HepG2 (cell line): ENCODE measurements around the gene CCDC86. TPM values are rescaled to one million over a fixed set of nuclear protein-coding genes. Genes with fewer than 3 reads are reported as not detected.

Experiments
- ATAC-seq: fragments of 200-7000 bp; cut with Tn5 transposase; 3 replicates; pipeline ENCODE4 v1.9.1; 2020; ENCODE audit warnings: mild to moderate bottlenecking, moderate library complexity
- BruUV-seq: library from RNA; stranded (reverse); fragments of 400-500 nt; replicated peaks from 2 replicates; lab custom pipeline; 2021; lab: Mats Ljungman, UMichigan
- CTCF ChIA-PET: fragments of 300-600 bp; formaldehyde crosslinking; extraction: SDS; loops from one replicate; lab custom pipeline; 2021; ENCODE audit warnings: low total read pairs, inconsistent platforms, low intra/inter-chr PET ratio; lab: Yijun Ruan, JAX
- POLR2A ChIA-PET: fragments of 350-600 bp; sonication (Branson Sonifier 250); formaldehyde crosslinking; loops from one replicate; lab custom pipeline; 2020; ENCODE audit warnings: antibody characterized with exemption, inconsistent platforms; lab: Yijun Ruan, JAX
- DNase-seq: peaks from one replicate; pipeline ENCODE4 v3.0.0-alpha.2; 2015; ENCODE audit warnings: low spot score
- FAIRE-seq: peaks from 3 replicates; lab custom pipeline; 2011; peaks lifted over from hg19 to GRCh38; lab: Jason Lieb, UNC
- H2AFZ ChIP-seq: one replicate; pipeline ENCODE4 v1.6.1; 2011; ENCODE audit warnings: low read length, inconsistent platforms
- H3K27ac ChIP-seq: fragments of 300-600 bp; 3 replicates; pipeline ENCODE4 v1.8.0; 2011; ENCODE audit warnings: mixed run types, mild to moderate bottlenecking, mixed read lengths, low read length, inconsistent platforms; ENCODE audit not compliant: insufficient read depth; ENCODE audit errors: extremely low read length
- H3K27me3 ChIP-seq, 2 experiments: fragments of 200-600 bp in 1 of 2; 2 replicates in 1 of 2; 3 replicates in 1 of 2; pipeline versions ENCODE4 v1.6.0 to v1.8.0; 2011; ENCODE audit warnings: low read length in 2 of 2, mild to moderate bottlenecking in 2 of 2, moderate library complexity in 2 of 2, inconsistent platforms in 1 of 2; ENCODE audit not compliant: insufficient read depth in 2 of 2, control insufficient read depth in 1 of 2
- H3K36me3 ChIP-seq, 2 experiments: fragments of 200-600 bp in 1 of 2; replicated peaks in 1 of 2; 2 replicates in 1 of 2; 3 replicates in 1 of 2; pipeline versions ENCODE4 v1.5.1 to v1.8.0; 2011; ENCODE audit warnings: low read length in 2 of 2, inconsistent platforms in 1 of 2; ENCODE audit not compliant: insufficient read depth in 2 of 2, control insufficient read depth in 1 of 2
- H3K4me1 ChIP-seq: 2 replicates; pipeline ENCODE4 v1.5.1; 2012; ENCODE audit warnings: low read length, inconsistent platforms; ENCODE audit not compliant: insufficient read depth
- H3K4me2 ChIP-seq: 2 replicates; pipeline ENCODE4 v1.6.0; 2011; ENCODE audit warnings: low read depth, low read length, inconsistent platforms
- H3K4me3 ChIP-seq, 3 experiments: fragments of 200-600 bp in 1 of 3; sonication (generic), shearing (Covaris generic) in 1 of 3; replicated peaks in 1 of 3; 2 replicates each; pipeline ENCODE4 v1.5.1; 2011 to 2016; ENCODE audit warnings: low read length in 3 of 3, inconsistent platforms in 2 of 3, low read depth in 2 of 3, mild to moderate bottlenecking in 2 of 3, control low read depth in 1 of 3, mixed read lengths in 1 of 3; ENCODE audit not compliant: insufficient read depth in 1 of 3
- H3K79me2 ChIP-seq: one replicate; pipeline ENCODE4 v1.6.1; 2011; ENCODE audit warnings: low read length, inconsistent platforms; ENCODE audit not compliant: insufficient read depth
- H3K9ac ChIP-seq: 2 replicates; pipeline ENCODE4 v1.6.0; 2011; ENCODE audit warnings: mild to moderate bottlenecking, low read depth, low read length, inconsistent platforms; ENCODE audit not compliant: insufficient read depth
- H3K9me3 ChIP-seq: 2 replicates; pipeline ENCODE4 v1.5.1; 2012; ENCODE audit warnings: mild to moderate bottlenecking, low read length
- H4K20me1 ChIP-seq: 2 replicates; pipeline ENCODE4 v1.6.0; 2011; ENCODE audit warnings: inconsistent platforms, mild to moderate bottlenecking, low read length, moderate library complexity; ENCODE audit not compliant: insufficient read depth
- ADNP ChIP-seq: sonication (generic); formaldehyde crosslinking; IDR thresholded peaks from 2 replicates; pipeline ENCODE4 v1.4.0; 2020; ENCODE audit warnings: missing genetic modification reagents
- ATAD3A ChIP-seq: sonication (generic); formaldehyde crosslinking; IDR thresholded peaks from 2 replicates; pipeline ENCODE4 v1.4.0; 2020; ENCODE audit warnings: missing genetic modification reagents
- ATF1 ChIP-seq: IDR thresholded peaks from 2 replicates; pipeline ENCODE4 v1.6.1; 2016; ENCODE audit warnings: mild to moderate bottlenecking, control low read depth
- CAMTA2 ChIP-seq: sonication (generic); formaldehyde crosslinking; IDR thresholded peaks from 2 replicates; pipeline ENCODE4 v1.4.0; 2020; ENCODE audit warnings: mild to moderate bottlenecking, missing genetic modification reagents, borderline replicate concordance
- CBFB ChIP-seq: sonication (generic); formaldehyde crosslinking; IDR thresholded peaks from 2 replicates; pipeline ENCODE4 v1.4.0; 2020; ENCODE audit warnings: missing genetic modification reagents
- FOSL2 ChIP-seq: sonication (generic); formaldehyde crosslinking; IDR thresholded peaks from 2 replicates; pipeline ENCODE4 v1.4.0; 2020; ENCODE audit warnings: missing genetic modification reagents
- IRF1 ChIP-seq: sonication (generic); formaldehyde crosslinking; IDR thresholded peaks from 2 replicates; pipeline ENCODE4 v1.4.0; 2020; ENCODE audit warnings: low read depth, mild to moderate bottlenecking, missing genetic modification reagents
- MTF1 ChIP-seq: sonication (generic); formaldehyde crosslinking; IDR thresholded peaks from 2 replicates; pipeline ENCODE4 v1.5.0; 2020; ENCODE audit warnings: missing genetic modification reagents
- MTF2 ChIP-seq: sonication (generic); formaldehyde crosslinking; IDR thresholded peaks from 2 replicates; pipeline ENCODE4 v1.5.0; 2020; ENCODE audit warnings: missing genetic modification reagents, borderline replicate concordance
- PLSCR1 ChIP-seq: sonication (generic); formaldehyde crosslinking; IDR thresholded peaks from 2 replicates; pipeline ENCODE4 v1.5.0; 2020; ENCODE audit warnings: missing genetic modification reagents, mild to moderate bottlenecking, borderline replicate concordance
- ZNF788 ChIP-seq: sonication (generic); formaldehyde crosslinking; IDR thresholded peaks from 2 replicates; pipeline ENCODE4 v1.5.0; 2020; ENCODE audit warnings: mild to moderate bottlenecking, missing genetic modification reagents, borderline replicate concordance
- WGBS: methylation state at CpG from one replicate; pipeline ENCODE4 v1.1.6; 2017; ENCODE audit warnings: low lambda C conversion rate; 5-methylcytosine and 5-hydroxymethylcytosine counted together
- in situ Hi-C: cut with HindIII; loops from 2 replicates; pipeline ENCODE4 v1.10.0; 2017; ENCODE audit warnings: low pct_unique_long_range_greater_than_20kb; ENCODE audit not compliant: extremely low pct_ligation_motif_present
- intact Hi-C: fragments of 100-400 bp; cut with micrococcal nuclease; formaldehyde crosslinking; loops from one replicate; pipeline ENCODE4 v1.10.0; 2022; ENCODE audit not compliant: unreplicated experiment
- polyA plus RNA-seq, 8 experiments: library from polyadenylated mRNA; depleted of rRNA in 3 of 8; stranded (reverse) in 7 of 8; unstranded in 1 of 8; fragments of >200 nt; fragmentation: Illumina TruSeq in 4 of 8; extraction: Trizol in 4 of 8; gene quantifications; 2 replicates each; pipeline versions ENCODE4 v1.2.1 to v1.2.3, GENCODE V29; 2011 to 2016; ENCODE audit warnings: low read depth in 4 of 8, missing spikeins in 1 of 8, mixed read lengths in 1 of 8; ENCODE audit not compliant: insufficient read depth in 1 of 8
- total RNA-seq, 5 experiments: library from RNA; depleted of rRNA; stranded (reverse); fragments of >200 nt; fragmentation: Illumina TruSeq; extraction: Trizol; gene quantifications; 2 replicates each; pipeline ENCODE4 v1.2.3, GENCODE V29; 2016; ENCODE audit warnings: low read depth in 1 of 5
- TF ChIP-seq, protein P1 (sequence below): sonication (generic); formaldehyde crosslinking; IDR thresholded peaks from 2 replicates; pipeline ENCODE4 v1.4.0; 2020; ENCODE audit warnings: missing genetic modification reagents
- TF ChIP-seq, protein P2 (sequence below): sonication (generic); formaldehyde crosslinking; IDR thresholded peaks from 2 replicates; pipeline ENCODE4 v1.4.0; 2020; ENCODE audit warnings: missing genetic modification reagents
- TF ChIP-seq, protein P3 (sequence below): fragments of 450-650 bp; IDR thresholded peaks from 2 replicates; pipeline ENCODE4 v1.6.1; 2017

Gene CCDC86
- total and polyA plus RNA-seq, 2 of the 13 experiments (the other 11 are each of a cell fraction or from before 2014, with no cell fraction given): 33.8 to 37.6 TPM

- ChIA-PET POLR2A (no interaction called here), CTCF (interaction anchor here (5.3 kb wide), 1 partner anchor 53 kb away, joined by 81 read pairs; no protein-coding TSS in a partner anchor)
- in situ Hi-C loops: loop anchor here (5.0 kb wide), 1 partner anchor 57 kb away; no protein-coding TSS in a partner anchor
- TF ChIP-seq, protein P1, sequence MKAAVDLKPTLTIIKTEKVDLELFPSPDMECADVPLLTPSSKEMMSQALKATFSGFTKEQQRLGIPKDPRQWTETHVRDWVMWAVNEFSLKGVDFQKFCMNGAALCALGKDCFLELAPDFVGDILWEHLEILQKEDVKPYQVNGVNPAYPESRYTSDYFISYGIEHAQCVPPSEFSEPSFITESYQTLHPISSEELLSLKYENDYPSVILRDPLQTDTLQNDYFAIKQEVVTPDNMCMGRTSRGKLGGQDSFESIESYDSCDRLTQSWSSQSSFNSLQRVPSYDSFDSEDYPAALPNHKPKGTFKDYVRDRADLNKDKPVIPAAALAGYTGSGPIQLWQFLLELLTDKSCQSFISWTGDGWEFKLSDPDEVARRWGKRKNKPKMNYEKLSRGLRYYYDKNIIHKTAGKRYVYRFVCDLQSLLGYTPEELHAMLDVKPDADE (CRISPR knock-in tag): no peak
- TF ChIP-seq IRF1: no peak
- TF ChIP-seq, protein P2, sequence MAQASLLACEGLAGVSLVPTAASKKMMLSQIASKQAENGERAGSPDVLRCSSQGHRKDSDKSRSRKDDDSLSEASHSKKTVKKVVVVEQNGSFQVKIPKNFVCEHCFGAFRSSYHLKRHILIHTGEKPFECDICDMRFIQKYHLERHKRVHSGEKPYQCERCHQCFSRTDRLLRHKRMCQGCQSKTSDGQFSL (CRISPR knock-in tag): no peak
- ATAC-seq (no peak), FAIRE-seq (no peak), DNase-seq (no peak)
- intact Hi-C loops: no loop called here
- Histone ChIP-seq H3K27me3 (no peaks in the 10 kb centered on the region), H2AFZ (no peak overlapping the region), H3K9me3 (no peaks in the 10 kb centered on the region), H3K4me2 (no peak overlapping the region), H4K20me1 (no peaks in the 10 kb centered on the region), H3K4me1 (peaks cover 12% of the 10 kb centered on the region; the same call in 1 of the 2 replicates), H3K9ac (no peak overlapping the region), H3K79me2 (no peaks in the 10 kb centered on the region), H3K27ac (no peak overlapping the region), H3K4me3 (no peak overlapping the region), H3K36me3 (no peaks in the 10 kb centered on the region)
- 38% methylated on average over 6 of the region's 7 CpGs for WGBS
- no TSS peak for BruUV-seq
These were observed 7.0 kb upstream of the CCDC86 start for GRCh38 chr11:60834742-60835533.

DNA sequence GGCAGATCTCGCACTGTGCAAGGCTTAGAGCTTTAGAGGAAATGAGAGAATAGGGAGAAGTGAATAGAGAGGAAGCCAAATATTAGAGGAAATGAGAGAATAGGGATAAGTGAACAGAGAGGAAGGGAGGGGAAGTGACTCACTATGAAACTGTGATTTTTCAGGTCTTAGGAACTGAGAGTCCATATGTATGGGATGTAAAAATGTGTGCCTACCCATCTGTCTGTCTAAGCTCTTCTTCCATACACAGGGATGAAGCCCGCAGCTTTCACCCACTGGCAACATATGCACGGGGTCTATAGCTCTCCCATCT is 6.4 kb upstream of the CCDC86 start:
- POLR2A ChIA-PET: no interaction called here
- Histone ChIP-seq H3K79me2 (no peaks in the 10 kb centered on the region), H2AFZ (no peak overlapping the region), H3K9ac (no peak overlapping the region), H3K27me3 (no peaks in the 10 kb centered on the region), H3K27ac (no peak overlapping the region), H3K4me1 (peaks cover 12% of the 10 kb centered on the region; the same call in 1 of the 2 replicates), H3K4me3 (no peak overlapping the region), H3K36me3 (no peaks in the 10 kb centered on the region), H4K20me1 (no peaks in the 10 kb centered on the region), H3K4me2 (no peak overlapping the region), H3K9me3 (no peaks in the 10 kb centered on the region)
- DNase-seq (no peak), ATAC-seq (no peak), FAIRE-seq (no peak)
- no TSS peak for BruUV-seq
- intact Hi-C loops (no loop called here), in situ Hi-C loops (no loop called here)
- WGBS: 52% methylated on average over 1 of the region's 3 CpGs
- CTCF ChIA-PET: no interaction called here
- TF ChIP-seq MTF1 (CRISPR knock-in tag) (no peak), PLSCR1 (CRISPR knock-in tag) (no peak), ATAD3A (CRISPR knock-in tag) (no peak), ADNP (no peak), ZNF788 (CRISPR knock-in tag) (no peak), ATF1 (CRISPR knock-in tag) (no peak), CAMTA2 (CRISPR knock-in tag) (no peak), CBFB (CRISPR knock-in tag) (no peak), FOSL2 (CRISPR knock-in tag) (no peak), MTF2 (CRISPR knock-in tag) (no peak)
- TF ChIP-seq, protein P3, sequence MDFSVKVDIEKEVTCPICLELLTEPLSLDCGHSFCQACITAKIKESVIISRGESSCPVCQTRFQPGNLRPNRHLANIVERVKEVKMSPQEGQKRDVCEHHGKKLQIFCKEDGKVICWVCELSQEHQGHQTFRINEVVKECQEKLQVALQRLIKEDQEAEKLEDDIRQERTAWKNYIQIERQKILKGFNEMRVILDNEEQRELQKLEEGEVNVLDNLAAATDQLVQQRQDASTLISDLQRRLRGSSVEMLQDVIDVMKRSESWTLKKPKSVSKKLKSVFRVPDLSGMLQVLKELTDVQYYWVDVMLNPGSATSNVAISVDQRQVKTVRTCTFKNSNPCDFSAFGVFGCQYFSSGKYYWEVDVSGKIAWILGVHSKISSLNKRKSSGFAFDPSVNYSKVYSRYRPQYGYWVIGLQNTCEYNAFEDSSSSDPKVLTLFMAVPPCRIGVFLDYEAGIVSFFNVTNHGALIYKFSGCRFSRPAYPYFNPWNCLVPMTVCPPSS: no peak
